Measurements from ENCODE around the gene TLK2.

GRCh38 chr17:62617894-62618472, 139.4 kb downstream of the TLK2 start:
- no peak for TF ChIP-seq EP300 (IDR thresholded peaks at IDR 0.05)
- TF ChIP-seq, protein P1, sequence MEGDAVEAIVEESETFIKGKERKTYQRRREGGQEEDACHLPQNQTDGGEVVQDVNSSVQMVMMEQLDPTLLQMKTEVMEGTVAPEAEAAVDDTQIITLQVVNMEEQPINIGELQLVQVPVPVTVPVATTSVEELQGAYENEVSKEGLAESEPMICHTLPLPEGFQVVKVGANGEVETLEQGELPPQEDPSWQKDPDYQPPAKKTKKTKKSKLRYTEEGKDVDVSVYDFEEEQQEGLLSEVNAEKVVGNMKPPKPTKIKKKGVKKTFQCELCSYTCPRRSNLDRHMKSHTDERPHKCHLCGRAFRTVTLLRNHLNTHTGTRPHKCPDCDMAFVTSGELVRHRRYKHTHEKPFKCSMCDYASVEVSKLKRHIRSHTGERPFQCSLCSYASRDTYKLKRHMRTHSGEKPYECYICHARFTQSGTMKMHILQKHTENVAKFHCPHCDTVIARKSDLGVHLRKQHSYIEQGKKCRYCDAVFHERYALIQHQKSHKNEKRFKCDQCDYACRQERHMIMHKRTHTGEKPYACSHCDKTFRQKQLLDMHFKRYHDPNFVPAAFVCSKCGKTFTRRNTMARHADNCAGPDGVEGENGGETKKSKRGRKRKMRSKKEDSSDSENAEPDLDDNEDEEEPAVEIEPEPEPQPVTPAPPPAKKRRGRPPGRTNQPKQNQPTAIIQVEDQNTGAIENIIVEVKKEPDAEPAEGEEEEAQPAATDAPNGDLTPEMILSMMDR (IDR thresholded peaks at IDR 0.05), result no peak
- TF ChIP-seq POLR2A (IDR thresholded peaks at IDR 0.05), result no peak
- TF ChIP-seq POLR2AphosphoS5 (IDR thresholded peaks at IDR 0.05), result no peak

Data from sigmoid colon (tissue), 4 donors.